Stimulated activated memory B cell treated with anti-CD40 and anti-IgM and Interleukin-4, amounts not matched to agents 10 μg/mL and 1 μg/mL and 100 μg/mL, for 72 hours (primary cell): ENCODE results near the gene TRPV2.

ENCODE experiments used
- ATAC-seq: fragments of 150-1000 bp; cut with Tn5 transposase; 2 replicates; pipeline ENCODE4 v1.10.0; 2021
- H3K27ac Mint-ChIP-seq: one replicate; pipeline ENCODE4 v1.8.0; 2022; ENCODE audit warnings: mild to moderate bottlenecking, mixed read lengths
- H3K27me3 Mint-ChIP-seq: one replicate; pipeline ENCODE4 v1.8.0; 2022; ENCODE audit warnings: mixed read lengths
- H3K36me3 Mint-ChIP-seq: one replicate; pipeline ENCODE4 v1.8.0; 2022; ENCODE audit warnings: mixed read lengths
- H3K4me1 Mint-ChIP-seq: one replicate; pipeline ENCODE4 v1.8.0; 2022; ENCODE audit warnings: mixed read lengths
- H3K4me3 Mint-ChIP-seq: one replicate; pipeline ENCODE4 v1.8.0; 2022; ENCODE audit warnings: mild to moderate bottlenecking, moderate library complexity, mixed read lengths
- H3K9me3 Mint-ChIP-seq: one replicate; pipeline ENCODE4 v1.8.0; 2022; ENCODE audit warnings: mixed read lengths

Gene TRPV2

DNA sequence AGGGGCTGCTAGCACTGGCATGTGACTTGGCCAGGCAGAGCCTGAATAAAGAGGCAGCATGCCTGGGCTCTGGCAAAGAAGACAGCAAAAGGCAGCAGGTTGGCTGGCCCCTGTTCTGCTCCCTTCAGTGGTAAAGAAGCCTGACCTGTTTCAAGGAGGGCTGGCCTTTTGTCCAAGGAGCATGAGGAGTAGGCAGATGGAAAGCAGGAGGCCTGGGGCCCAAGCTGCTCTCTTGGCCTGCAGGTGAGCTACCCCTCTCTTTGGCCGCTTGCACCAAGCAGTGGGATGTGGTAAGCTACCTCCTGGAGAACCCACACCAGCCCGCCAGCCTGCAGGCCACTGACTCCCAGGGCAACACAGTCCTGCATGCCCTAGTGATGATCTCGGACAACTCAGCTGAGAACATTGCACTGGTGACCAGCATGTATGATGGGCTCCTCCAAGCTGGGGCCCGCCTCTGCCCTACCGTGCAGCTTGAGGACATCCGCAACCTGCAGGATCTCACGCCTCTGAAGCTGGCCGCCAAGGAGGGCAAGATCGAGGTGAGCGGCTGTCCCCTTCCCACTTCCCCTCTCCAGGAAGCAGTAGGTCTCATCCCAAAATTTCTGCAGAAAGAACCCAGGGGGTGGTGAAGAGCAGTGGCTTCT is 8.0 kb downstream of the TRPV2 start:
- no peak for ATAC-seq
- H3K9me3 Mint-ChIP-seq: no peaks in the 10 kb centered on the region
- no peaks in the 10 kb centered on the region for H3K27me3 Mint-ChIP-seq
- peaks cover 58% of the 10 kb centered on the region for H3K36me3 Mint-ChIP-seq
- no peak overlapping the region for H3K27ac Mint-ChIP-seq
- H3K4me1 Mint-ChIP-seq: peaks cover 25% of the 10 kb centered on the region
- no peak overlapping the region for H3K4me3 Mint-ChIP-seq

GRCh38 chr17:16425202-16425601 is 9.8 kb downstream of the TRPV2 start:
- Mint-ChIP-seq H3K4me3 (no peak overlapping the region), H3K4me1 (peaks cover 7% of the 10 kb centered on the region), H3K27ac (no peak overlapping the region), H3K36me3 (peaks cover 60% of the 10 kb centered on the region), H3K9me3 (no peaks in the 10 kb centered on the region), H3K27me3 (no peaks in the 10 kb centered on the region)
- ATAC-seq: no peak

DNA sequence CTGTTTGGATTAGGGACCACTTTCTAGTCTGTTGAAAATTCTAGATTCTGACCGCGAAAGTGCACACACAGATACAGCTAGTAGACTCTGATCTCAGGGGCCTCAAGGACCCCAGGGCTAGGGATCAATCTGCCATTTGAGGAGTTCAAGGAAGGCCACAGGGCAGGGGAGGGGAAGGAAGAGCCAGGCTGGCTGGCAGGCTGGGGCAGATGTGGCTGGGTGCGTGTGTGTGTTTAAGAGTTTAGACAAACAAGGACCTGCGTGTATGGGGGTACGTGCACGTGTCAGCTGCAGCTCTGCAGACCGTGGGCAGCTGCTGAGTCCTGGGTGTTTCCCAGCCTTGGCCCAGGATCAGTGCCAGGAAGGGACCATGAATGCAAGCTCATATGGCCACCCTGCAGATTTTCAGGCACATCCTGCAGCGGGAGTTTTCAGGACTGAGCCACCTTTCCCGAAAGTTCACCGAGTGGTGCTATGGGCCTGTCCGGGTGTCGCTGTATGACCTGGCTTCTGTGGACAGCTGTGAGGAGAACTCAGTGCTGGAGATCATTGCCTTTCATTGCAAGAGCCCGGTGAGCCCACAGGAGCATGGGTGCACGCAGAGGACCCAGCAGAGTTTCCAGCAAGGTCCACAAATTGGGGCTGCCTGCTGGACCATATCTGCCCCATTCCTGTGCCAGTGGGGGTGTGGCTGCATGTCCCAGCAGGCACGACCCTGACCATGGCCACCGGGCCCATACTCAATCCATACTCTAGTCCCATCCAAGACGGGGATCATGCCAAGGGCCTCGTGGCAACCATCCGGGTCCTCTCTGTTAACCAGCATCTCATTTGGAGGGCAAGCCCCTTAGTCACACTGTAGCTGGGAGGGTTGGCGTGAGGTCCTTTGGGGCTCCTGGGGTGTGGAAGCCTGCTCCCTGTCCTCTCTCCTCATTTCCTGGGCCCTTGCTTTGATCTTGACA is 10.6 kb downstream of the TRPV2 start:
- Mint-ChIP-seq H3K4me3 (no peak overlapping the region), H3K27me3 (no peaks in the 10 kb centered on the region), H3K9me3 (no peaks in the 10 kb centered on the region), H3K27ac (no peak overlapping the region), H3K4me1 (no peaks in the 10 kb centered on the region), H3K36me3 (peaks cover 62% of the 10 kb centered on the region)
- ATAC-seq: no peak

DNA sequence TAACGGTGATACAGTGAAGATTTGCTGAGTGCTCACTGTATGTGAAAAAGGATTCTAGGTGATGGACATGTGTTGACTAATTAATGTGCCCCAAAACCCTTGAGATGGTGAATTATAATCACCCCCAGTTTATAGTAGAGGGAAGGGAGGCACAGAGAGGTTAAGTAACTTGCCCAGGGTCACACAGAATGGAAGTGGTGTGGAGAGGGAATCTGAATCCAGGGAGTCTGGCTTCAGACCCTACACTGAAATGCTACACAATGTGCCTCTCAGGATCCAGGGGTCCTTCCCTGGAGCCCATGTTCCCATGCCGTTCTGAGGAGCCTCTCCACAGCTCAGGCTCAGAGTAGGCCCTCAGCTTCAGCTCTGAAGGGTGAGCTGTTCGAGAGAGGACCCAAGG is 11.6 kb downstream of the TRPV2 start:
- no peak overlapping the region for H3K27ac Mint-ChIP-seq

DNA sequence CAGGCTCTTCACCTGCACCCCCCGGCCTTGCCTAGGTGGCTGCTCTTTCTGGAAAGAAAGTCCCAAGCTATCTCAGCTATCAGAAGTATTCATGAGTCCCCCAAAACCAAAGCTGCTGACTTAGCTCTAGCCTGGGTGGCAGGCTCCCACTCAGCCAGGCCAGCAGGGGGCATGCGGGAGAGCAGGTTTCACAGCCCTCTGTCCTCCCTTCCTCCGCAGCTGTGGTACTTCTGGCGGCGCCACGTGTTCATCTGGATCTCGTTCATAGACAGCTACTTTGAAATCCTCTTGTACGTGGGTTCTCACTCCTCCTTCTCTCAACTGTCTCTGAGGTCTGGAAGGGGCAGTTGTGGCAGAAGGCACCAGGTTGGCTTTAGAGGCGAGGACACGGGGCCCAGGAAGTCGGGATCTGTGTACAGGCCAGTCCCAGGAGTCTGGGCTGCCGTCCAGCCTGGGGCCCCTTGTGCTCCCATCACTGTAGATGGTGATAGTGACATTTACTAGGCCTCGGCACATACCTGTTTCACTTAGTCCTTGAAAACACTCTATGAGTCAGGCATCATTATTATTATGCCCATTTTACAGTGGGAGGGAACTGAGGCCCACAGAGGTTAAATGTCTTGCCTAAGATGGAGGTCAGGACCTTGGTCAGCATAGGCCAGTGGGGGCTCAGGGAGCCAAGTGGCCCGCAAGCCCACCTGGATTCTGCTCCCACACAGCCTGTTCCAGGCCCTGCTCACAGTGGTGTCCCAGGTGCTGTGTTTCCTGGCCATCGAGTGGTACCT is 12.9 kb downstream of the TRPV2 start:
- ATAC-seq: peak; percentile 76
- no peaks in the 10 kb centered on the region for H3K9me3 Mint-ChIP-seq
- no peaks in the 10 kb centered on the region for H3K27me3 Mint-ChIP-seq
- H3K4me1 Mint-ChIP-seq: no peaks in the 10 kb centered on the region
- no peak overlapping the region for H3K27ac Mint-ChIP-seq
- H3K4me3 Mint-ChIP-seq: no peak overlapping the region
- peaks cover 62% of the 10 kb centered on the region for H3K36me3 Mint-ChIP-seq

More for the DNA sequence above, 11.6 kb downstream of the TRPV2 start:
- Mint-ChIP-seq H3K4me1 (no peaks in the 10 kb centered on the region), H3K4me3 (no peak overlapping the region), H3K36me3 (peaks cover 59% of the 10 kb centered on the region), H3K9me3 (no peaks in the 10 kb centered on the region), H3K27me3 (no peaks in the 10 kb centered on the region)
- no peak for ATAC-seq

DNA sequence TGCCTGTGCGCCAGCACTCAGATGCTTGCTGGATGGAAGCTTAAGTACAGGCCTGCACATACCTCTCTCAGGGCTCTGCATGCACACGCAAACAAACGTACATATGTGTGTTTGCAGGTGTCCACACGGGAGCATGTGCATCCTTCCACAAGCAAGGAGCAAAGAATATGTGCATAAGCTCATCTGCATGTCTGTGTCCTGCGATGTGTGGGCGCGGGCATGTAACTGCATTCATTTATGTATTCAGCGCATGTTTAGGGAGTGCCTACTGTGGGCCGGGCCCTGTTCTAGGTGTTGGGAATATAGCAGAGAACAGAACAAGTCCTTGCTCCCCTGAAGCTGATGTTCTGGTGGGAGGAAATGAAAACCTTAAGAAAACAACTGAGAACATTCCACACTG is 13.7 kb downstream of the TRPV2 start:
- Mint-ChIP-seq H3K27me3 (no peaks in the 10 kb centered on the region), H3K4me1 (no peaks in the 10 kb centered on the region), H3K9me3 (no peaks in the 10 kb centered on the region), H3K27ac (no peak overlapping the region), H3K36me3 (peaks cover 59% of the 10 kb centered on the region), H3K4me3 (no peak overlapping the region)
- ATAC-seq: no peak

- H3K27me3 Mint-ChIP-seq: no peaks in the 10 kb centered on the region
- ATAC-seq: no peak
- H3K36me3 Mint-ChIP-seq: peaks cover 56% of the 10 kb centered on the region
- H3K4me3 Mint-ChIP-seq: no peak overlapping the region
- H3K4me1 Mint-ChIP-seq: peaks cover 4% of the 10 kb centered on the region
- no peak overlapping the region for H3K27ac Mint-ChIP-seq
- H3K9me3 Mint-ChIP-seq: no peaks in the 10 kb centered on the region
These were observed 15.3 kb downstream of the TRPV2 start for GRCh38 chr17:16430650-16431049.

- H3K4me1 Mint-ChIP-seq: peaks cover 15% of the 10 kb centered on the region
- no peak for ATAC-seq
These were observed 16.6 kb downstream of the TRPV2 start for GRCh38 chr17:16432017-16432416.

DNA sequence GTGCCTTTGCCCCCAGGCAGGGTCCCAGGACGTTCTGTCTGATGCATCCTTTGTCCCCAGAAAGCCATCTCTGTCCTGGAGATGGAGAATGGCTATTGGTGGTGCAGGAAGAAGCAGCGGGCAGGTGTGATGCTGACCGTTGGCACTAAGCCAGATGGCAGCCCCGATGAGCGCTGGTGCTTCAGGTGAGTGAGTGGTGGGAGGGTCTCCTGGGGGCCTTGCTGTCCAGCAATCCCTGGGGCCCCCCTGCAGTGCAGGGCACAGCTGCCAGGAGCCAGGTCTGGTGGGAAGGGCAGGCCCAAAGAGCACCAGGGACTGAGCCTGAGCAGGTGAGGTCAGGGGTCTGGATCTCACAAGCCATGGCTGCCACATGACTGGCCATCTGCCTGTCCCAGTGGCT is 18.1 kb downstream of the TRPV2 start:
- no peak for ATAC-seq
- Mint-ChIP-seq H3K4me1 (peaks cover 28% of the 10 kb centered on the region), H3K4me3 (no peak overlapping the region), H3K36me3 (peaks cover 43% of the 10 kb centered on the region), H3K9me3 (no peaks in the 10 kb centered on the region), H3K27ac (no peak overlapping the region), H3K27me3 (no peaks in the 10 kb centered on the region)

More at GRCh38 chr17:16432017-16432416, 16.6 kb downstream of the TRPV2 start:
- no peaks in the 10 kb centered on the region for H3K9me3 Mint-ChIP-seq
- H3K36me3 Mint-ChIP-seq: peaks cover 44% of the 10 kb centered on the region
- H3K27me3 Mint-ChIP-seq: no peaks in the 10 kb centered on the region
- H3K4me3 Mint-ChIP-seq: no peak overlapping the region
- no peak overlapping the region for H3K27ac Mint-ChIP-seq

DNA sequence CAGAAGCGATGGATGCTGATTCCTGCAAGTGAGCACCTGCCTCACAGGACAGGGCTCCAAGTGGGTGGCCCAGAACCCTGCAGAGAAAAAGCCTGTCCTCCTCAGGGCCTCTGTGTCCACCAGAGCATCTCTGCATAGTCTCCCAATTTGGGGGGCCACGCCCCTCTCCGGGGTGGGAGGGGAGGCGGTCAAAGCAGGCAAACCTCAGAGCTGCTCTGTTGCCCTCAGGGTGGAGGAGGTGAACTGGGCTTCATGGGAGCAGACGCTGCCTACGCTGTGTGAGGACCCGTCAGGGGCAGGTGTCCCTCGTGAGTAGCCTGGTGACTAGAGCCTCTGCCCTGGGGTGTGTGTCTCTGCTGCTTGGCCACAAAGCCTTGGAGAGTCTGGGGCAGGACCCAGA is 19.3 kb downstream of the TRPV2 start:
- ATAC-seq: no peak
- peaks cover 29% of the 10 kb centered on the region for H3K4me1 Mint-ChIP-seq
- no peaks in the 10 kb centered on the region for H3K27me3 Mint-ChIP-seq
- H3K27ac Mint-ChIP-seq: peak overlapping the region; percentile 5
- no peaks in the 10 kb centered on the region for H3K9me3 Mint-ChIP-seq
- H3K36me3 Mint-ChIP-seq: peaks cover 43% of the 10 kb centered on the region
- no peak overlapping the region for H3K4me3 Mint-ChIP-seq

GRCh38 chr17:16435925-16436886 is 20.8 kb downstream of the TRPV2 start:
- H3K27ac Mint-ChIP-seq: peak overlapping the region; percentile 5
- no peak overlapping the region for H3K4me3 Mint-ChIP-seq
- H3K4me1 Mint-ChIP-seq: peaks cover 40% of the 10 kb centered on the region
- no peaks in the 10 kb centered on the region for H3K9me3 Mint-ChIP-seq
- H3K36me3 Mint-ChIP-seq: peaks cover 36% of the 10 kb centered on the region
- no peaks in the 10 kb centered on the region for H3K27me3 Mint-ChIP-seq
- ATAC-seq: no peak

- no peak overlapping the region for H3K4me3 Mint-ChIP-seq
- no peak for ATAC-seq
- H3K27ac Mint-ChIP-seq: peak overlapping the region; percentile 16
- H3K9me3 Mint-ChIP-seq: no peaks in the 10 kb centered on the region
- no peaks in the 10 kb centered on the region for H3K27me3 Mint-ChIP-seq
- H3K4me1 Mint-ChIP-seq: peaks cover 48% of the 10 kb centered on the region
- H3K36me3 Mint-ChIP-seq: peaks cover 38% of the 10 kb centered on the region
These were observed 21.7 kb downstream of the TRPV2 start for GRCh38 chr17:16437083-16437482.

DNA sequence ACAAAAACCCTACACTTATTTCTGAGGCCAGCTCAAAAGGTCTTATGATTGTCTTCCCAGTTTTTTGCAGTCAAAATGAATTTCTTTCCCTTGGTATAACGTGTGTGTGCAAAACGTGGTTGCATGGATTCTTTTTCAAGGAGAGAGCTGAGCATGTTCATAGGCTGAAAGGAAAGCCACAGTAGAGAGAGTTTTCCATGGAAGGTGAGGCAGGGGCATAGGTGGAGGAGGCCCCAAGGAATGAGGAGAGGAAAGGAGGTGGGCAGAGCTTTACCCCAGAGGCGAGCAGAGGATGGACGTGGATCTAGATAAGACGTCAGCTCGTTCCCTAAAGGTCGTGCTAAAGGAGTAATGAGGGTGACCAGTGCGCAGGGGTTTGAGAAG is 22.8 kb downstream of the TRPV2 start:
- no peaks in the 10 kb centered on the region for H3K9me3 Mint-ChIP-seq
- peak overlapping the region; percentile 98 for H3K4me3 Mint-ChIP-seq
- H3K27me3 Mint-ChIP-seq: no peaks in the 10 kb centered on the region
- ATAC-seq: peak; percentile 1
- H3K36me3 Mint-ChIP-seq: peaks cover 38% of the 10 kb centered on the region
- H3K4me1 Mint-ChIP-seq: peaks cover 59% of the 10 kb centered on the region
- H3K27ac Mint-ChIP-seq: peak overlapping the region; percentile 91

DNA sequence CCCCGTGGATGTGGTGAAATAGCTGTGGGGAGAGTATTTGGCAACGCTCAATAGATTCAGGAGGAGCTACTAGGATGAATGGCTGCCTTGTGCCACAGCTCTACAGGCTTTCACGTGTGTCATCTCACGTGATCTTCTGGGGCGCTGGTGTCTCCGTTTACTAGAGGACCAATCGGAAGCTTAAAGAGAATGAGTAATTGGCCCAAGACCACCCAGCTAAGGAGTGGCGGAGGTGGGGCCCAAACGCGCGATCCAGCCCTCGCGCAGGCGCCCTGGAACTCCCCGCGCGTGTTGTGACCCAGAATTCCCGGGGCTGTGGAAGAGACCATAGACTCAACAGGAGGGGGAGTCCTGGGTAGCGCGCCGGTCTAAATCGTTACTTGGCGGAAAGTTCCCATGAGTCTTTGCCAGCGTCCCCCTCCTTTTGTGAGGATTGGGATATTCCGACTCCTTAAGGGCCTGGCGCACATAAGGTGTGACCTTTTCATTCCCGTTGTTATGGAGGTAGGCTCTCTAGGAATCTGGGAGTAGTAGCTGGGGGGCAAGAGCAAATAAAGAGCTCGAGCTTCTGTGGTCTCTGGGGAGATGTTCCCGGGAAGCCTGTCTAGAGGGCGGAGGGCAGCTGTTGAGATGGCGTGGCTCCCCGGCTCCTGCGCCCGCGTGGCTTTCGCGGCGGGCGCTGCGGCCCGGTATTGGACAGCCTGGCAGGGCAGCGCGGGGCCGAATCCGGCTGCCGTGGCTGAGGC is 23.4 kb downstream of the TRPV2 start:
- Mint-ChIP-seq H3K36me3 (peaks cover 40% of the 10 kb centered on the region), H3K9me3 (no peaks in the 10 kb centered on the region), H3K27me3 (no peaks in the 10 kb centered on the region), H3K4me1 (peaks cover 63% of the 10 kb centered on the region), H3K27ac (peak overlapping the region; percentile 91), H3K4me3 (peak overlapping the region; percentile 98)
- ATAC-seq: peak; percentile 92
